Measurements from ENCODE around the gene MAGEC3. TPM values are rescaled to one million over a fixed set of nuclear protein-coding genes. Genes with fewer than 3 reads are reported as not detected.

MAGEC3 gene
- total RNA-seq, 1 experiment from 2014 or later: not detected

GRCh38 chrX:141941234-141941633 is 103.1 kb downstream of the MAGEC3 start:
- H3K4me3 Mint-ChIP-seq: no peak overlapping the region
- no peak overlapping the region for H3K27ac ChIP-seq (ENCODE audit: insufficient read length, low read depth, low read length)
- H2BK120ac ChIP-seq (ENCODE audit: low read depth, low read length, poor library complexity, severe bottlenecking): no peak overlapping the region
- H3K56ac ChIP-seq (ENCODE audit: insufficient read length, low read depth, low read length): no peak overlapping the region
- no peak overlapping the region for H4K8ac ChIP-seq (replicated peaks; ENCODE audit: insufficient read length, low read depth, low read length)
- no peak overlapping the region for H4K91ac ChIP-seq (ENCODE audit: insufficient read length, low read depth, low read length)
- H3K36me3 Mint-ChIP-seq (ENCODE audit: insufficient read depth in 1 of 3, low read depth in 3 of 3): no peaks in the 10 kb centered on the region; a peak in 1 of 7 replicates
- H3K4me1 ChIP-seq (ENCODE audit: insufficient read depth, low read length): no peaks in the 10 kb centered on the region
- H3K14ac ChIP-seq (ENCODE audit: insufficient read depth, low read length): no peak overlapping the region
- no peak overlapping the region for H3K4ac ChIP-seq (ENCODE audit: low read depth, low read length)
- H4K20me1 ChIP-seq (ENCODE audit: control insufficient read depth, insufficient read depth, insufficient read length): no peaks in the 10 kb centered on the region
- H3K9me3 ChIP-seq (ENCODE audit: control insufficient read depth, low read depth, low read length): peaks cover 7% of the 10 kb centered on the region
- no peaks in the 10 kb centered on the region for H3K79me2 ChIP-seq (ENCODE audit: insufficient read depth, low read length)
- H3K9me3 Mint-ChIP-seq: peaks cover 33 to 44% of the 10 kb centered on the region in 2 experiments
- no peak overlapping the region for H3K4me2 ChIP-seq (ENCODE audit: insufficient read depth, insufficient read length, low read length)
- TF ChIP-seq CTCF (conservative IDR thresholded peaks at IDR 0.05): no peak
- no peak overlapping the region for H3K27ac Mint-ChIP-seq
- no CpG with 5 or more reads among the region's 2 CpGs for WGBS (ENCODE audit: extremely low coverage, insufficient read length, low lambda C conversion rate)
- H2BK15ac ChIP-seq (ENCODE audit: low read depth, low read length): no peak overlapping the region
- H2BK5ac ChIP-seq (ENCODE audit: insufficient read length, low read length): no peak overlapping the region
- no peak for DNase-seq
- no peaks in the 10 kb centered on the region for H3K23me2 ChIP-seq (ENCODE audit: insufficient read length, low read depth, low read length, poor library complexity, severe bottlenecking)
- H3K79me1 ChIP-seq (ENCODE audit: insufficient read depth, low read depth, low read length, poor library complexity, severe bottlenecking): no peaks in the 10 kb centered on the region
- no peak overlapping the region for H2AFZ ChIP-seq (ENCODE audit: low read length)
- H3K4me1 Mint-ChIP-seq: no peaks in the 10 kb centered on the region
- H4K5ac ChIP-seq (ENCODE audit: insufficient read length, low read depth, low read length): no peak overlapping the region
- no peak overlapping the region for H2BK12ac ChIP-seq (ENCODE audit: insufficient read length, low read depth, low read length)
- no peak overlapping the region for H3K23ac ChIP-seq (ENCODE audit: insufficient read length, low read depth, low read length)
- no peak overlapping the region for H2BK20ac ChIP-seq (ENCODE audit: low read depth, low read length, poor library complexity, severe bottlenecking)
- no peaks in the 10 kb centered on the region for H3K27me3 Mint-ChIP-seq (ENCODE audit: low read depth)
- no peak overlapping the region for H3T11ph ChIP-seq (ENCODE audit: low read length)
- no peak overlapping the region for H3K9ac ChIP-seq (ENCODE audit: extremely low read depth, insufficient read length, low read length)
- no peak overlapping the region for H3K18ac ChIP-seq (ENCODE audit: insufficient read length, low read depth, low read length)
- H2AK5ac ChIP-seq (ENCODE audit: insufficient read length, low read length): no peak overlapping the region
- no peaks in the 10 kb centered on the region for H3K27me3 ChIP-seq (ENCODE audit: insufficient read depth, low read length)

Measured in H9 (cell line).